Left lung (tissue), 10 donors: ENCODE data around the gene TRIM41. TPM values are rescaled to one million over a fixed set of nuclear protein-coding genes. Genes with fewer than 3 reads are reported as not detected.
"Not testable (repeated sequence)": the region's sequence is repeated elsewhere in the genome, so short reads cannot be mapped to it uniquely, and the experiment has no call there.

ENCODE experiments used
- ATAC-seq: fragments of 200-7000 bp; cut with Tn5 transposase; one replicate; pipeline ENCODE4 v1.9.1; 2020; ENCODE audit warnings: moderate library complexity
- DNase-seq, 4 donors: peaks; one replicate each; pipeline ENCODE4 v3.0.0-alpha.2; 2013 to 2020
- H3K27ac ChIP-seq, 2 donors: fragments of 200-600 bp; sonication (generic) in 1 of 2; one replicate each; pipeline versions ENCODE4 v1.5.0 to v1.8.0; 2020 to 2021
- H3K27me3 ChIP-seq, 2 donors: fragments of 200-600 bp; sonication (generic) in 1 of 2; one replicate each; pipeline versions ENCODE4 v1.5.0 to v1.8.0; 2020 to 2021
- H3K36me3 ChIP-seq, 2 donors: fragments of 200-600 bp; sonication (generic) in 1 of 2; one replicate each; pipeline versions ENCODE4 v1.5.0 to v1.8.0; 2020 to 2021
- H3K4me1 ChIP-seq, 2 donors: fragments of 200-600 bp; one replicate each; pipeline ENCODE4 v1.8.0; 2021
- H3K4me3 ChIP-seq, 2 donors: fragments of 200-600 bp; sonication (generic) in 1 of 2; one replicate each; pipeline versions ENCODE4 v1.5.0 to v1.8.0; 2020 to 2021; ENCODE audit warnings: mild to moderate bottlenecking in 1 of 2
- H3K9me3 ChIP-seq, 2 donors: fragments of 200-600 bp; sonication (generic) in 1 of 2; one replicate each; pipeline versions ENCODE4 v1.5.0 to v1.8.0; 2020 to 2021
- CTCF ChIP-seq, 2 donors: fragments of 200-600 bp; sonication (generic) in 1 of 2; IDR thresholded peaks; one replicate each; pipeline versions ENCODE4 v1.5.0 to v1.8.0; 2021; ENCODE audit warnings: antibody characterized with exemption in 2 of 2
- intact Hi-C, 2 donors: fragments of 100-400 bp; cut with DNase I; formaldehyde crosslinking; loops; one replicate each; pipeline versions ENCODE4 v1.11.2 to v1.14.2; 2022
- polyA plus RNA-seq, 6 donors: library from polyadenylated mRNA; unstranded; fragments of 120-200 nt; gene quantifications; one replicate each; pipeline ENCODE4 v1.2.1, GENCODE V29; 2013; ENCODE audit not compliant: insufficient read length in 6 of 6
- total RNA-seq, 2 donors: library from RNA; stranded (reverse); fragmentation: NEBNext Ultra II Directional; extraction: Animal tissue kit (Norgen Biotek cat#: 25700); gene quantifications; one replicate each; pipeline ENCODE4 v1.2.1, GENCODE V29; 2021
- donor health status: DM: no; HTN: yes; CAD: no.
- donor health status: DM: no; HTN: no; CAD: no.

TRIM41 gene
- total and polyA plus RNA-seq, 8 donors = 24.2 to 27.6 (median 26.1) TPM

GRCh38 chr5:181207960-181208253, 15.2 kb upstream of the TRIM41 start:
- ATAC-seq (no peak), DNase-seq (no peak)
- no peak overlapping the region for H3K4me3 ChIP-seq
- no peaks in the 10 kb centered on the region for H3K9me3 ChIP-seq
- H3K4me1 ChIP-seq = peaks cover 19 to 48% of the 10 kb centered on the region in 2 donors
- intact Hi-C loops = no loop called here
- peaks cover 0 to 48% of the 10 kb centered on the region in 2 donors for H3K27me3 ChIP-seq
- H3K36me3 ChIP-seq = no peaks in the 10 kb centered on the region
- peak overlapping the region; percentile 72 to 74 for H3K27ac ChIP-seq
- no peak for TF ChIP-seq CTCF (IDR thresholded peaks at IDR 0.05)

GRCh38 chr5:181209006-181209405, 14.1 kb upstream of the TRIM41 start:
- DNase-seq = peak in 1 of 4 donors; percentile 9
- H3K36me3 ChIP-seq, ATAC-seq, H3K4me3 ChIP-seq, H3K9me3 ChIP-seq, intact Hi-C loops, H3K27ac ChIP-seq: not testable (repeated sequence)
- peaks cover 13 to 37% of the 10 kb centered on the region in 2 donors for H3K4me1 ChIP-seq
- H3K27me3 ChIP-seq = peaks cover 0 to 41% of the 10 kb centered on the region in 2 donors

- H3K36me3 ChIP-seq, H3K4me3 ChIP-seq, intact Hi-C loops, ATAC-seq, H3K27ac ChIP-seq, H3K9me3 ChIP-seq: not testable (repeated sequence)
- DNase-seq = peak in 1 of 4 donors; percentile 7
- peaks cover 9 to 26% of the 10 kb centered on the region in 2 donors for H3K4me1 ChIP-seq
- peaks cover 0 to 30% of the 10 kb centered on the region in 2 donors for H3K27me3 ChIP-seq
These were observed 12.9 kb upstream of the TRIM41 start for GRCh38 chr5:181210148-181210547.

- ATAC-seq, intact Hi-C loops, H3K4me3 ChIP-seq, H3K27ac ChIP-seq, H3K9me3 ChIP-seq, H3K36me3 ChIP-seq: not testable (repeated sequence)
- H3K4me1 ChIP-seq = peaks cover 9 to 20% of the 10 kb centered on the region in 2 donors
- peak in 1 of 4 donors; percentile 7 for DNase-seq
- H3K27me3 ChIP-seq = peaks cover 0 to 24% of the 10 kb centered on the region in 2 donors
These were observed 12.4 kb upstream of the TRIM41 start for GRCh38 chr5:181210698-181211097.

- no peaks in the 10 kb centered on the region for H3K9me3 ChIP-seq
- H3K36me3 ChIP-seq = no peaks in the 10 kb centered on the region
These were observed 11.9 kb upstream of the TRIM41 start for GRCh38 chr5:181211208-181211607.

GRCh38 chr5:181212080-181212479, 11.0 kb upstream of the TRIM41 start:
- ATAC-seq (no peak), DNase-seq (no peak)
- H3K4me3 ChIP-seq = no peak overlapping the region
- H3K27me3 ChIP-seq = peaks cover 0 to 24% of the 10 kb centered on the region in 2 donors
- H3K9me3 ChIP-seq = no peaks in the 10 kb centered on the region
- no peaks in the 10 kb centered on the region for H3K36me3 ChIP-seq
- peaks cover 0 to 19% of the 10 kb centered on the region in 2 donors for H3K4me1 ChIP-seq
- no peak overlapping the region for H3K27ac ChIP-seq
- intact Hi-C loops = no loop called here
- TF ChIP-seq CTCF (IDR thresholded peaks at IDR 0.05) = no peak

More at GRCh38 chr5:181211208-181211607, 11.9 kb upstream of the TRIM41 start:
- Histone ChIP-seq H3K4me1 (peaks cover 4 to 19% of the 10 kb centered on the region in 2 donors), H3K27me3 (peaks cover 0 to 24% of the 10 kb centered on the region in 2 donors), H3K4me3 (no peak overlapping the region), H3K27ac (no peak overlapping the region)
- DNase-seq (no peak), ATAC-seq (no peak)
- intact Hi-C loops = no loop called here
- no peak for TF ChIP-seq CTCF (IDR thresholded peaks at IDR 0.05)

- Histone ChIP-seq H3K4me1 (peaks cover 0 to 21% of the 10 kb centered on the region in 2 donors), H3K4me3 (no peak overlapping the region), H3K27ac (no peak overlapping the region), H3K27me3 (peaks cover 0 to 24% of the 10 kb centered on the region in 2 donors), H3K36me3 (no peaks in the 10 kb centered on the region), H3K9me3 (no peaks in the 10 kb centered on the region)
- intact Hi-C loops = no loop called here
- no peak for DNase-seq
- TF ChIP-seq CTCF (IDR thresholded peaks at IDR 0.05) = no peak
- no peak for ATAC-seq
These were observed 10.1 kb upstream of the TRIM41 start for GRCh38 chr5:181212934-181213333.

- ATAC-seq = not testable (repeated sequence)
These were observed 8.8 kb upstream of the TRIM41 start for GRCh38 chr5:181214249-181214648.

More at GRCh38 chr5:181214249-181214648, 8.8 kb upstream of the TRIM41 start:
- H3K36me3 ChIP-seq, H3K9me3 ChIP-seq, intact Hi-C loops, H3K4me3 ChIP-seq, H3K27ac ChIP-seq: not testable (repeated sequence)
- Histone ChIP-seq H3K27me3 (peaks cover 0 to 23% of the 10 kb centered on the region in 2 donors), H3K4me1 (peaks cover 0 to 33% of the 10 kb centered on the region in 2 donors)
- DNase-seq = peak in 1 of 4 donors; percentile 15
